AG10803 (cell line): ENCODE measurements around the gene GATA6.
"Not testable (repeated sequence)": the region's sequence is repeated elsewhere in the genome, so short reads cannot be mapped to it uniquely, and the experiment has no call there.

Experiments
- DNase-seq: peaks from one replicate; pipeline ENCODE4 v3.0.0; 2010; ENCODE audit warnings: low read depth
- H3K4me3 ChIP-seq: 2 replicates; pipeline ENCODE4 v1.5.1; 2011; ENCODE audit warnings: mild to moderate bottlenecking, low read length, control low read depth
- CTCF ChIP-seq: conservative IDR thresholded peaks from 2 replicates; pipeline ENCODE4 v1.5.1; 2011; ENCODE audit warnings: mild to moderate bottlenecking, low read length, control low read depth, inconsistent platforms

Gene GATA6

GRCh38 chr18:22182884-22183697 lies 13.7 kb downstream of the GATA6 start:
- no peak overlapping the region for H3K4me3 ChIP-seq
- no peak for DNase-seq
- TF ChIP-seq CTCF, result no peak

GRCh38 chr18:22183698-22184170 lies 14.3 kb downstream of the GATA6 start:
- no peak overlapping the region for H3K4me3 ChIP-seq
- DNase-seq, result no peak
- no peak for TF ChIP-seq CTCF

GRCh38 chr18:22184573-22184972 lies 15.2 kb downstream of the GATA6 start:
- not testable (repeated sequence) for DNase-seq

GRCh38 chr18:22185273-22185672 lies 15.9 kb downstream of the GATA6 start:
- H3K4me3 ChIP-seq, result no peak overlapping the region
- TF ChIP-seq CTCF, result no peak
- DNase-seq, result no peak

More at GRCh38 chr18:22184573-22184972, 15.2 kb downstream of the GATA6 start:
- H3K4me3 ChIP-seq, result not testable (repeated sequence)

GRCh38 chr18:22185771-22186386 lies 16.5 kb downstream of the GATA6 start:
- DNase-seq, result no peak
- H3K4me3 ChIP-seq, result no peak overlapping the region
- TF ChIP-seq CTCF, result no peak

GRCh38 chr18:22186484-22186971 lies 17.1 kb downstream of the GATA6 start:
- no peak overlapping the region for H3K4me3 ChIP-seq
- no peak for TF ChIP-seq CTCF
- DNase-seq, result no peak

- no peak for TF ChIP-seq CTCF
- no peak for DNase-seq
- no peak overlapping the region for H3K4me3 ChIP-seq
Measured at GRCh38 chr18:22188559-22189267, 19.3 kb downstream of the GATA6 start.
